DOHH2 (cell line): Measurements from ENCODE around the gene FANCC.

ENCODE experiments used
- EZH2phosphoT487 ChIP-seq: fragments of 200-600 bp; sonication (generic); IDR thresholded peaks from 2 replicates; pipeline ENCODE4 v1.6.1; 2017; ENCODE audit warnings: borderline replicate concordance, mild to moderate bottlenecking, antibody characterized with exemption, low read length, moderate library complexity, mixed read lengths
- TF ChIP-seq, protein P1 (sequence below): fragments of 200-600 bp; sonication (generic); IDR thresholded peaks from one replicate; pipeline ENCODE4 v1.5.1; 2014; ENCODE audit warnings: antibody characterized with exemption, mild to moderate bottlenecking, low read depth, low read length; ENCODE audit not compliant: poor library complexity, severe bottlenecking

DNA sequence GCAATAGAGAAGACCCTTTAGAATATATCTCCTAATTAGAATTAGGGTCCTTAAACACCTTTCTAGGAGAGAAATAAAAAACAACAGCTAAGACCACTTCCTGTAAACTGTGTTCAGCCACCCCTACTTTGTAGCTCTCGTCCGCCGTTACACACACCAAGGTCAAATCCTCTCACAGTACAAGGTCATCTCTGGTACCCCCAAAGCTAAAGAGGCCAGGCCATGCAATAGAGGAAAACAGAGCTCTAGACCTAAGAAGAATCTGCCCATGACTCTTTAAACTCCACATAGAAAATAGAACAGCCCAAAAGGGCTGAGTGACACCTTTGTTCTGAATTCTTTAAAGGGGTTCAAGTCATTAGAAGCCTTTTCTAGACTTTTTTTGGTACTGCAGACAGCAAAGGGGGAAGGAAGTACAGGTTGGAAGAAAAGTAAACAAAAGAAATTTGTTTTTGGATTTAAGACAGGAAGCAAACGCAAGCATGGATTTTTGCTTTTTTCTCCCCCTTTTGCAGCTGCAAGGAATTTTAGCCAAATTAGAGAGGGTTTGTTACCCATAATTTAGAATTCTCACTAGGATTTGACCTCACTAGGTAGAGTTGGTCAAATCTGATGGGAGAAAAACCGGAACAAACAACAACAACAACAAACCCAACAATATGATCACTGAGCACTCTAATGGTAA, 13.4 kb upstream of the FANCC start:
- TF ChIP-seq, protein P1, sequence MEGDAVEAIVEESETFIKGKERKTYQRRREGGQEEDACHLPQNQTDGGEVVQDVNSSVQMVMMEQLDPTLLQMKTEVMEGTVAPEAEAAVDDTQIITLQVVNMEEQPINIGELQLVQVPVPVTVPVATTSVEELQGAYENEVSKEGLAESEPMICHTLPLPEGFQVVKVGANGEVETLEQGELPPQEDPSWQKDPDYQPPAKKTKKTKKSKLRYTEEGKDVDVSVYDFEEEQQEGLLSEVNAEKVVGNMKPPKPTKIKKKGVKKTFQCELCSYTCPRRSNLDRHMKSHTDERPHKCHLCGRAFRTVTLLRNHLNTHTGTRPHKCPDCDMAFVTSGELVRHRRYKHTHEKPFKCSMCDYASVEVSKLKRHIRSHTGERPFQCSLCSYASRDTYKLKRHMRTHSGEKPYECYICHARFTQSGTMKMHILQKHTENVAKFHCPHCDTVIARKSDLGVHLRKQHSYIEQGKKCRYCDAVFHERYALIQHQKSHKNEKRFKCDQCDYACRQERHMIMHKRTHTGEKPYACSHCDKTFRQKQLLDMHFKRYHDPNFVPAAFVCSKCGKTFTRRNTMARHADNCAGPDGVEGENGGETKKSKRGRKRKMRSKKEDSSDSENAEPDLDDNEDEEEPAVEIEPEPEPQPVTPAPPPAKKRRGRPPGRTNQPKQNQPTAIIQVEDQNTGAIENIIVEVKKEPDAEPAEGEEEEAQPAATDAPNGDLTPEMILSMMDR = no peak
- no peak for TF ChIP-seq EZH2phosphoT487
